ENCODE data around the gene NKAIN1. TPM values are rescaled to one million over a fixed set of nuclear protein-coding genes. Genes with fewer than 3 reads are reported as not detected.

Gene NKAIN1
- total RNA-seq, 1 experiment from 2014 or later: 1.1 TPM

GRCh38 chr1:31215065-31215570, 24.6 kb downstream of the NKAIN1 start:
- Histone ChIP-seq H3K9me3 (ENCODE audit: control insufficient read depth in 1 of 2, insufficient read depth in 1 of 2, low read depth in 1 of 2, low read length in 2 of 2) (no peaks in the 10 kb centered on the region), H3K27ac (ENCODE audit: low read depth, low read length) (no peak overlapping the region), H3K36me3 (ENCODE audit: control insufficient read depth in 1 of 2, insufficient read depth in 2 of 2, low read length in 2 of 2) (no peaks in the 10 kb centered on the region), H3K79me2 (ENCODE audit: insufficient read depth, low read length) (no peaks in the 10 kb centered on the region), H3K27me3 (ENCODE audit: insufficient read depth, low read length) (no peaks in the 10 kb centered on the region), H3K4me2 (ENCODE audit: low read length) (no peak overlapping the region), H3K9ac (ENCODE audit: low read length) (no peak overlapping the region), H2AFZ (ENCODE audit: low read depth, low read length, poor library complexity, severe bottlenecking) (no peak overlapping the region), H4K20me1 (ENCODE audit: insufficient read depth) (no peaks in the 10 kb centered on the region), H3K4me3 (replicated peaks in 1 of 2; ENCODE audit: low read depth in 1 of 2, low read length in 2 of 2) (no peak overlapping the region), H3K4me1 (ENCODE audit: control insufficient read depth in 1 of 2, insufficient read depth in 2 of 2, low read length in 2 of 2) (no peaks in the 10 kb centered on the region; a peak in 1 of 4 replicates), H3K9me2 (ENCODE audit: insufficient read depth) (no peaks in the 10 kb centered on the region)
- ATAC-seq (no peak), DNase-seq (ENCODE audit: low read depth, low spot score) (no peak)
- RAD21 ChIA-PET (ENCODE audit: low non-redundant PET in 1 of 2, low total read pairs in 2 of 2, uncharacterized antibody in 2 of 2, unreplicated experiment in 2 of 2): no interaction called here
- no peak for TF ChIP-seq ZFX (IDR thresholded peaks at IDR 0.05)
- no peak for TF ChIP-seq ELF1 (IDR thresholded peaks at IDR 0.05; ENCODE audit: borderline replicate concordance, low read depth)
- no peak for TF ChIP-seq FOSL1 (IDR thresholded peaks at IDR 0.05; ENCODE audit: low read depth)
- no peak for TF ChIP-seq YY1 (IDR thresholded peaks at IDR 0.05; ENCODE audit: extremely low read depth, insufficient replicate concordance, low read depth, low read length)
- no peak for TF ChIP-seq ZBTB33 (IDR thresholded peaks at IDR 0.05; ENCODE audit: extremely low read depth, insufficient replicate concordance, low read length)
- TF ChIP-seq, protein P1, sequence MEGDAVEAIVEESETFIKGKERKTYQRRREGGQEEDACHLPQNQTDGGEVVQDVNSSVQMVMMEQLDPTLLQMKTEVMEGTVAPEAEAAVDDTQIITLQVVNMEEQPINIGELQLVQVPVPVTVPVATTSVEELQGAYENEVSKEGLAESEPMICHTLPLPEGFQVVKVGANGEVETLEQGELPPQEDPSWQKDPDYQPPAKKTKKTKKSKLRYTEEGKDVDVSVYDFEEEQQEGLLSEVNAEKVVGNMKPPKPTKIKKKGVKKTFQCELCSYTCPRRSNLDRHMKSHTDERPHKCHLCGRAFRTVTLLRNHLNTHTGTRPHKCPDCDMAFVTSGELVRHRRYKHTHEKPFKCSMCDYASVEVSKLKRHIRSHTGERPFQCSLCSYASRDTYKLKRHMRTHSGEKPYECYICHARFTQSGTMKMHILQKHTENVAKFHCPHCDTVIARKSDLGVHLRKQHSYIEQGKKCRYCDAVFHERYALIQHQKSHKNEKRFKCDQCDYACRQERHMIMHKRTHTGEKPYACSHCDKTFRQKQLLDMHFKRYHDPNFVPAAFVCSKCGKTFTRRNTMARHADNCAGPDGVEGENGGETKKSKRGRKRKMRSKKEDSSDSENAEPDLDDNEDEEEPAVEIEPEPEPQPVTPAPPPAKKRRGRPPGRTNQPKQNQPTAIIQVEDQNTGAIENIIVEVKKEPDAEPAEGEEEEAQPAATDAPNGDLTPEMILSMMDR (IDR thresholded peaks at IDR 0.05 in 2 of 3, conservative IDR thresholded peaks at IDR 0.05 in 1 of 3; ENCODE audit: borderline replicate concordance in 1 of 3, insufficient read depth in 1 of 3, low read depth in 2 of 3, low read length in 2 of 3): no peak
- TF ChIP-seq POLR2AphosphoS5 (IDR thresholded peaks at IDR 0.05; ENCODE audit: low read depth, low read length): no peak
- no peak for TF ChIP-seq POLR2A (IDR thresholded peaks at IDR 0.05; ENCODE audit: borderline replicate concordance, extremely low read depth, insufficient read depth, insufficient read length)
- no peak for TF ChIP-seq SIN3A (IDR thresholded peaks at IDR 0.05; ENCODE audit: low read depth)
- TF ChIP-seq EGR1 (IDR thresholded peaks at IDR 0.05; ENCODE audit: low read depth): no peak
- no peak for TF ChIP-seq SRF (IDR thresholded peaks at IDR 0.05; ENCODE audit: low read depth)
- TF ChIP-seq, protein P2, sequence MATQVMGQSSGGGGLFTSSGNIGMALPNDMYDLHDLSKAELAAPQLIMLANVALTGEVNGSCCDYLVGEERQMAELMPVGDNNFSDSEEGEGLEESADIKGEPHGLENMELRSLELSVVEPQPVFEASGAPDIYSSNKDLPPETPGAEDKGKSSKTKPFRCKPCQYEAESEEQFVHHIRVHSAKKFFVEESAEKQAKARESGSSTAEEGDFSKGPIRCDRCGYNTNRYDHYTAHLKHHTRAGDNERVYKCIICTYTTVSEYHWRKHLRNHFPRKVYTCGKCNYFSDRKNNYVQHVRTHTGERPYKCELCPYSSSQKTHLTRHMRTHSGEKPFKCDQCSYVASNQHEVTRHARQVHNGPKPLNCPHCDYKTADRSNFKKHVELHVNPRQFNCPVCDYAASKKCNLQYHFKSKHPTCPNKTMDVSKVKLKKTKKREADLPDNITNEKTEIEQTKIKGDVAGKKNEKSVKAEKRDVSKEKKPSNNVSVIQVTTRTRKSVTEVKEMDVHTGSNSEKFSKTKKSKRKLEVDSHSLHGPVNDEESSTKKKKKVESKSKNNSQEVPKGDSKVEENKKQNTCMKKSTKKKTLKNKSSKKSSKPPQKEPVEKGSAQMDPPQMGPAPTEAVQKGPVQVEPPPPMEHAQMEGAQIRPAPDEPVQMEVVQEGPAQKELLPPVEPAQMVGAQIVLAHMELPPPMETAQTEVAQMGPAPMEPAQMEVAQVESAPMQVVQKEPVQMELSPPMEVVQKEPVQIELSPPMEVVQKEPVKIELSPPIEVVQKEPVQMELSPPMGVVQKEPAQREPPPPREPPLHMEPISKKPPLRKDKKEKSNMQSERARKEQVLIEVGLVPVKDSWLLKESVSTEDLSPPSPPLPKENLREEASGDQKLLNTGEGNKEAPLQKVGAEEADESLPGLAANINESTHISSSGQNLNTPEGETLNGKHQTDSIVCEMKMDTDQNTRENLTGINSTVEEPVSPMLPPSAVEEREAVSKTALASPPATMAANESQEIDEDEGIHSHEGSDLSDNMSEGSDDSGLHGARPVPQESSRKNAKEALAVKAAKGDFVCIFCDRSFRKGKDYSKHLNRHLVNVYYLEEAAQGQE (IDR thresholded peaks at IDR 0.05; ENCODE audit: low read depth): no peak
- TF ChIP-seq JUND (IDR thresholded peaks at IDR 0.05): no peak
- no peak for TF ChIP-seq MAX (IDR thresholded peaks at IDR 0.05)
- TF ChIP-seq RAD21 (IDR thresholded peaks at IDR 0.05; ENCODE audit: low read depth): no peak
- intact Hi-C loops (cut with micrococcal nuclease): no loop called here
- no TSS peak for BruUV-seq (replicated peaks)
- CTCF ChIA-PET: no interaction called here
- POLR2A ChIA-PET: no interaction called here
